K562 (cell line): ENCODE measurements around the gene CTSK. TPM values are rescaled to one million over a fixed set of nuclear protein-coding genes. Genes with fewer than 3 reads are reported as not detected.

Experiments
- ATAC-seq: fragments of 200-7000 bp; cut with Tn5 transposase; 3 replicates; pipeline ENCODE4 v1.9.1; 2020; ENCODE audit warnings: moderate library complexity
- BruUV-seq: library from RNA; stranded (reverse); fragments of 400-500 nt; replicated peaks from 2 replicates; lab custom pipeline; 2021; lab: Mats Ljungman, UMichigan
- CTCF ChIA-PET: fragments of 300-600 bp; formaldehyde crosslinking; extraction: SDS; loops from one replicate; lab custom pipeline; 2021; ENCODE audit warnings: low intra/inter-chr PET ratio; lab: Yijun Ruan, JAX
- POLR2A ChIA-PET: fragments of 300-600, 350-650 bp; sonication (Branson Sonifier 250); formaldehyde crosslinking; extraction: SDS; loops from one replicate; lab custom pipeline; 2021; ENCODE audit warnings: antibody characterized with exemption, inconsistent platforms; lab: Yijun Ruan, JAX
- DNase-seq, 4 experiments: peaks; one replicate each; pipeline versions ENCODE4 v3.0.0 to v3.0.0-alpha.2; 2011 to 2018; ENCODE audit warnings: low spot score in 3 of 4, mixed read lengths in 3 of 4; ENCODE audit errors: extremely low read depth in 1 of 4
- FAIRE-seq: peaks from 2 replicates; lab custom pipeline; 2011; peaks lifted over from hg19 to GRCh38; lab: Jason Lieb, UNC
- H2AFZ ChIP-seq: 2 replicates; pipeline ENCODE4 v1.6.0; 2011; ENCODE audit warnings: low read depth, low read length, control low read depth, inconsistent platforms
- H3K27ac ChIP-seq: fragments of 200-600 bp; 3 replicates; pipeline ENCODE4 v1.8.0; 2011; ENCODE audit warnings: low read depth, mild to moderate bottlenecking, control low read depth, inconsistent platforms, low read length, moderate library complexity, mixed read lengths; ENCODE audit errors: extremely low read depth
- H3K27me3 ChIP-seq, 2 experiments: fragments of 300-600 bp in 1 of 2; 2 replicates in 1 of 2; 3 replicates in 1 of 2; pipeline versions ENCODE4 v1.6.0 to v1.8.0; 2011; ENCODE audit warnings: inconsistent platforms in 2 of 2, low read length in 2 of 2, mild to moderate bottlenecking in 1 of 2, mixed read lengths in 1 of 2, moderate library complexity in 1 of 2; ENCODE audit not compliant: control insufficient read depth in 2 of 2, insufficient read depth in 2 of 2
- H3K36me3 ChIP-seq: fragments of 300-600 bp; 3 replicates; pipeline ENCODE4 v1.8.0; 2011; ENCODE audit warnings: mild to moderate bottlenecking, low read length, inconsistent platforms; ENCODE audit not compliant: control insufficient read depth, insufficient read depth
- H3K4me1 ChIP-seq, 2 experiments: fragments of 200-600 bp in 1 of 2; replicated peaks in 1 of 2; 2 replicates in 1 of 2; 3 replicates in 1 of 2; pipeline versions ENCODE4 v1.5.1 to v1.8.0; 2011; ENCODE audit warnings: inconsistent platforms in 2 of 2, low read length in 2 of 2, mild to moderate bottlenecking in 1 of 2, mixed read lengths in 1 of 2, moderate library complexity in 1 of 2; ENCODE audit not compliant: control insufficient read depth in 2 of 2, insufficient read depth in 2 of 2
- H3K4me2 ChIP-seq: 2 replicates; pipeline ENCODE4 v1.6.1; 2011; ENCODE audit warnings: low read length, control low read depth, inconsistent platforms, mixed read lengths; ENCODE audit not compliant: insufficient read depth
- H3K4me3 ChIP-seq: fragments of 200-600 bp; sonication (generic), shearing (Covaris generic); 2 replicates; pipeline ENCODE4 v1.5.1; 2016; ENCODE audit warnings: control low read depth, inconsistent platforms
- H3K79me2 ChIP-seq: fragments of 200-600 bp; 3 replicates; pipeline ENCODE4 v1.8.0; 2011; ENCODE audit warnings: low read length, inconsistent platforms; ENCODE audit not compliant: control insufficient read depth, insufficient read depth
- H3K9ac ChIP-seq, 2 experiments: 2 replicates each; pipeline versions ENCODE4 v1.6.0 to v1.6.1; 2011; ENCODE audit warnings: low read depth in 2 of 2, low read length in 2 of 2, control low read depth in 1 of 2, inconsistent platforms in 1 of 2, mild to moderate bottlenecking in 1 of 2, mixed read lengths in 1 of 2; ENCODE audit not compliant: insufficient read depth in 1 of 2
- H3K9me1 ChIP-seq: one replicate; pipeline ENCODE4 v1.6.0; 2011; ENCODE audit warnings: inconsistent platforms, mild to moderate bottlenecking, low read length, moderate library complexity; ENCODE audit not compliant: control insufficient read depth, insufficient read depth
- H3K9me3 ChIP-seq: replicated peaks from 2 replicates; pipeline ENCODE4 v1.5.1; 2011; ENCODE audit warnings: low read depth, low read length, inconsistent platforms; ENCODE audit not compliant: control insufficient read depth, insufficient read depth
- H4K20me1 ChIP-seq: replicated peaks from 2 replicates; pipeline ENCODE4 v1.6.1; 2011; ENCODE audit warnings: low read length, inconsistent platforms, mixed read lengths; ENCODE audit not compliant: control insufficient read depth, insufficient read depth
- CBX3 ChIP-seq, 2 experiments: IDR thresholded peaks; 1 replicate in 1 of 2; 2 replicates in 1 of 2; pipeline ENCODE4 v1.6.1; 2012; ENCODE audit warnings: inconsistent platforms in 2 of 2, low read length in 2 of 2, borderline replicate concordance in 1 of 2, control low read depth in 1 of 2
- EWSR1 ChIP-seq: fragments of 450-650 bp; IDR thresholded peaks from 2 replicates; pipeline ENCODE4 v1.6.1; 2018; ENCODE audit warnings: borderline replicate concordance, mild to moderate bottlenecking, low read depth, moderate library complexity; ENCODE audit not compliant: partially characterized antibody
- RBM25 ChIP-seq: fragments of 200-400 bp; formaldehyde crosslinking; IDR thresholded peaks from 2 replicates; pipeline ENCODE4 v1.6.1; 2018; ENCODE audit warnings: low read length, low read depth, moderate library complexity; ENCODE audit not compliant: severe bottlenecking
- ZC3H8 ChIP-seq: fragments of 450-650 bp; IDR thresholded peaks from 2 replicates; pipeline ENCODE4 v1.6.1; 2017
- ZNF140 ChIP-seq: fragments of 250-450 bp; sonication (Bioruptor Pico); IDR thresholded peaks from 2 replicates; pipeline ENCODE4 v1.8.0; 2021; ENCODE audit warnings: moderate library complexity, mild to moderate bottlenecking, inconsistent platforms
- ZNF23 ChIP-seq: fragments of 250-450 bp; sonication (Bioruptor Pico); IDR thresholded peaks from 2 replicates; pipeline ENCODE4 v1.4.0; 2020; ENCODE audit warnings: mild to moderate bottlenecking
- ZNF232 ChIP-seq: sonication (generic); formaldehyde crosslinking; IDR thresholded peaks from 2 replicates; pipeline ENCODE4 v1.8.0; 2022; ENCODE audit warnings: mild to moderate bottlenecking, missing genetic modification reagents
- ZNF431 ChIP-seq: sonication (generic); formaldehyde crosslinking; IDR thresholded peaks from 2 replicates; pipeline ENCODE4 v1.8.0; 2022; ENCODE audit warnings: mild to moderate bottlenecking, missing genetic modification reagents
- ZNF57 ChIP-seq: fragments of 450-650 bp; formaldehyde crosslinking; IDR thresholded peaks from 2 replicates; pipeline ENCODE4 v1.4.0; 2020; ENCODE audit warnings: mild to moderate bottlenecking, moderate library complexity
- whole genome bisulfite sequencing: fragments of 100-300 bp; shearing (Covaris generic); methylation state at CpG from one replicate; pipeline ENCODE4 v1.1.6; 2016; ENCODE audit warnings: low coverage, mixed read lengths; ENCODE audit not compliant: insufficient coverage; ENCODE audit errors: missing lambda C conversion rate; 5-methylcytosine and 5-hydroxymethylcytosine counted together
- in situ Hi-C: fragments of 300-500 bp; cut with MboI; formaldehyde crosslinking; loops from 4 replicates; pipeline ENCODE4 v1.15.0; 2018; ENCODE audit warnings: inconsistent platforms, mixed read lengths
- intact Hi-C: fragments of 100-400 bp; cut with micrococcal nuclease; formaldehyde crosslinking; loops from 2 replicates; pipeline ENCODE4 v1.14.2; 2022
- polyA plus RNA-seq, 8 experiments: library from polyadenylated mRNA; depleted of rRNA in 4 of 8; stranded (reverse) in 5 of 8; unstranded in 3 of 8; fragments of >200 nt; fragmentation: Nextera tagmentation in 2 of 8; fragmentation: Illumina TruSeq in 1 of 8; extraction: Ambion mirVana in 2 of 8; extraction: Trizol in 1 of 8; gene quantifications; 2 replicates each; pipeline versions ENCODE4 v1.2.1 to v1.2.3, GENCODE V29; 2011 to 2014; ENCODE audit warnings: inconsistent platforms in 1 of 8, missing spikeins in 1 of 8
- total RNA-seq, 7 experiments: library from RNA; depleted of rRNA in 6 of 7; stranded (reverse); fragments of >200 nt in 6 of 7; fragmentation: Illumina TruSeq in 2 of 7; extraction: Trizol in 2 of 7; gene quantifications; 2 replicates each; pipeline versions ENCODE4 v1.2.1 to v1.2.3, GENCODE V29; 2011 to 2021; ENCODE audit warnings: low replicate concordance in 1 of 7
- TF ChIP-seq, protein P1 (sequence below): sonication (generic); formaldehyde crosslinking; IDR thresholded peaks from 2 replicates; pipeline ENCODE4 v1.8.0; 2023; ENCODE audit warnings: mild to moderate bottlenecking, missing genetic modification reagents
- TF ChIP-seq, protein P2 (sequence below), 2 experiments: fragments of 150-350 bp in 1 of 2; IDR thresholded peaks; 2 replicates each; pipeline ENCODE4 v1.6.1; 2012 to 2016; ENCODE audit warnings: low read depth in 2 of 2, low read length in 2 of 2, mild to moderate bottlenecking in 1 of 2, moderate library complexity in 1 of 2

Gene CTSK
- total and polyA plus RNA-seq, 9 of the 15 experiments (the other 6 are each of a cell fraction or from before 2014, with no cell fraction given): 0.84 to 2.5 (median 1.3) TPM

- no peaks in the 10 kb centered on the region for H4K20me1 ChIP-seq
- ATAC-seq: no peak
- ChIA-PET POLR2A (interaction anchor here (0.8 kb wide), 1 partner anchor 14 kb away, joined by 3 read pairs; no protein-coding TSS in a partner anchor), CTCF (no interaction called here)
- H3K27ac ChIP-seq: no peak overlapping the region
- no peak overlapping the region for H3K9ac ChIP-seq
- no peak overlapping the region for H3K4me3 ChIP-seq
- no TSS peak for BruUV-seq
- in situ Hi-C loops: no loop called here
- H3K9me1 ChIP-seq: no peaks in the 10 kb centered on the region
- H3K4me2 ChIP-seq: no peak overlapping the region
- intact Hi-C loops: no loop called here
- no peaks in the 10 kb centered on the region for H3K36me3 ChIP-seq
- H2AFZ ChIP-seq: no peak overlapping the region
- peaks cover 4 to 15% of the 10 kb centered on the region in 2 experiments; a peak in 4 of 5 replicates for H3K4me1 ChIP-seq
- H3K9me3 ChIP-seq: no peaks in the 10 kb centered on the region
- no peaks in the 10 kb centered on the region for H3K27me3 ChIP-seq
- no peaks in the 10 kb centered on the region for H3K79me2 ChIP-seq
- no peak for DNase-seq
- TF ChIP-seq RBM25 (peak; percentile 8), ZC3H8 (no peak)
- no peak for FAIRE-seq
- 78% methylated on average over 1 of the region's 1 CpG for WGBS
Measured at GRCh38 chr1:150761801-150762200, 46.3 kb downstream of the CTSK start.

- Histone ChIP-seq H3K4me2 (no peak overlapping the region), H3K36me3 (no peaks in the 10 kb centered on the region), H3K4me1 (peaks cover 4 to 15% of the 10 kb centered on the region in 2 experiments; a peak in 4 of 5 replicates), H3K9ac (no peak overlapping the region), H4K20me1 (no peaks in the 10 kb centered on the region), H3K9me3 (no peaks in the 10 kb centered on the region), H3K9me1 (no peaks in the 10 kb centered on the region), H3K79me2 (no peaks in the 10 kb centered on the region), H3K27ac (no peak overlapping the region), H3K4me3 (no peak overlapping the region), H3K27me3 (no peaks in the 10 kb centered on the region), H2AFZ (no peak overlapping the region)
- FAIRE-seq: no peak
- in situ Hi-C loops: no loop called here
- 78% methylated on average over 3 of the region's 3 CpGs for WGBS
- intact Hi-C loops: no loop called here
- CTCF ChIA-PET: no interaction called here
- no TSS peak for BruUV-seq
- no peak for DNase-seq
- no peak for ATAC-seq
- POLR2A ChIA-PET: no interaction called here
- TF ChIP-seq ZNF23 (CRISPR knock-in tag) (no peak), ZNF140 (CRISPR knock-in tag) (no peak), CBX3 (IDR thresholded peaks at IDR 0.05; ENCODE audit: borderline replicate concordance in 1 of 2, low read length in 2 of 2) (no peak), ZNF431 (CRISPR knock-in tag) (no peak), EWSR1 (no peak), ZNF232 (CRISPR knock-in tag) (no peak), ZNF57 (CRISPR knock-in tag) (no peak)
- TF ChIP-seq, protein P1, sequence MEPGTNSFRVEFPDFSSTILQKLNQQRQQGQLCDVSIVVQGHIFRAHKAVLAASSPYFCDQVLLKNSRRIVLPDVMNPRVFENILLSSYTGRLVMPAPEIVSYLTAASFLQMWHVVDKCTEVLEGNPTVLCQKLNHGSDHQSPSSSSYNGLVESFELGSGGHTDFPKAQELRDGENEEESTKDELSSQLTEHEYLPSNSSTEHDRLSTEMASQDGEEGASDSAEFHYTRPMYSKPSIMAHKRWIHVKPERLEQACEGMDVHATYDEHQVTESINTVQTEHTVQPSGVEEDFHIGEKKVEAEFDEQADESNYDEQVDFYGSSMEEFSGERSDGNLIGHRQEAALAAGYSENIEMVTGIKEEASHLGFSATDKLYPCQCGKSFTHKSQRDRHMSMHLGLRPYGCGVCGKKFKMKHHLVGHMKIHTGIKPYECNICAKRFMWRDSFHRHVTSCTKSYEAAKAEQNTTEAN (CRISPR knock-in tag): no peak
- TF ChIP-seq, protein P2, sequence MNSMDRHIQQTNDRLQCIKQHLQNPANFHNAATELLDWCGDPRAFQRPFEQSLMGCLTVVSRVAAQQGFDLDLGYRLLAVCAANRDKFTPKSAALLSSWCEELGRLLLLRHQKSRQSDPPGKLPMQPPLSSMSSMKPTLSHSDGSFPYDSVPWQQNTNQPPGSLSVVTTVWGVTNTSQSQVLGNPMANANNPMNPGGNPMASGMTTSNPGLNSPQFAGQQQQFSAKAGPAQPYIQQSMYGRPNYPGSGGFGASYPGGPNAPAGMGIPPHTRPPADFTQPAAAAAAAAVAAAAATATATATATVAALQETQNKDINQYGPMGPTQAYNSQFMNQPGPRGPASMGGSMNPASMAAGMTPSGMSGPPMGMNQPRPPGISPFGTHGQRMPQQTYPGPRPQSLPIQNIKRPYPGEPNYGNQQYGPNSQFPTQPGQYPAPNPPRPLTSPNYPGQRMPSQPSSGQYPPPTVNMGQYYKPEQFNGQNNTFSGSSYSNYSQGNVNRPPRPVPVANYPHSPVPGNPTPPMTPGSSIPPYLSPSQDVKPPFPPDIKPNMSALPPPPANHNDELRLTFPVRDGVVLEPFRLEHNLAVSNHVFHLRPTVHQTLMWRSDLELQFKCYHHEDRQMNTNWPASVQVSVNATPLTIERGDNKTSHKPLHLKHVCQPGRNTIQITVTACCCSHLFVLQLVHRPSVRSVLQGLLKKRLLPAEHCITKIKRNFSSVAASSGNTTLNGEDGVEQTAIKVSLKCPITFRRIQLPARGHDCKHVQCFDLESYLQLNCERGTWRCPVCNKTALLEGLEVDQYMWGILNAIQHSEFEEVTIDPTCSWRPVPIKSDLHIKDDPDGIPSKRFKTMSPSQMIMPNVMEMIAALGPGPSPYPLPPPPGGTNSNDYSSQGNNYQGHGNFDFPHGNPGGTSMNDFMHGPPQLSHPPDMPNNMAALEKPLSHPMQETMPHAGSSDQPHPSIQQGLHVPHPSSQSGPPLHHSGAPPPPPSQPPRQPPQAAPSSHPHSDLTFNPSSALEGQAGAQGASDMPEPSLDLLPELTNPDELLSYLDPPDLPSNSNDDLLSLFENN (IDR thresholded peaks at IDR 0.05; ENCODE audit: low read depth in 2 of 2, low read length in 2 of 2): no peak
Measured at GRCh38 chr1:150760013-150760412, 48.0 kb downstream of the CTSK start.
